A172 (cell line): ENCODE data around the gene PMAIP1. TPM values are rescaled to one million over a fixed set of nuclear protein-coding genes. Genes with fewer than 3 reads are reported as not detected.
"Not testable (repeated sequence)": the region's sequence is repeated elsewhere in the genome, so short reads cannot be mapped to it uniquely, and the experiment has no call there.

Source experiments
- DNase-seq: peaks from one replicate; pipeline ENCODE4 v3.0.0-alpha.2; 2015; ENCODE audit warnings: low spot score
- total RNA-seq: library from RNA; depleted of rRNA; stranded (reverse); fragments of >200 nt; shearing (Covaris generic); gene quantifications from 2 replicates; pipeline ENCODE4 v1.2.3, GENCODE V29; 2014; rRNA removed

Gene PMAIP1
- 14.7 and 23.2 TPM in 2 replicates for total RNA-seq

GRCh38 chr18:59899298-59900221 is at the start of gene PMAIP1:
TSS of gene PMAIP1 (plus strand) at chr18:59899996. CDS start at chr18:59900178, 182 bp downstream.
- peak; percentile 65 for DNase-seq

GRCh38 chr18:59851784-59852399 is 47.9 kb upstream of the PMAIP1 start:
- no peak for DNase-seq

- DNase-seq: no peak
These were observed 47.2 kb upstream of the PMAIP1 start for GRCh38 chr18:59852548-59852947.

GRCh38 chr18:59853380-59853779 is 46.4 kb upstream of the PMAIP1 start:
- no peak for DNase-seq

- not testable (repeated sequence) for DNase-seq
These were observed 45.8 kb upstream of the PMAIP1 start for GRCh38 chr18:59853988-59854387.

- DNase-seq: no peak
These were observed 38.8 kb upstream of the PMAIP1 start for GRCh38 chr18:59861009-59861408.

GRCh38 chr18:59861963-59862819 is 37.6 kb upstream of the PMAIP1 start:
- no peak for DNase-seq

- DNase-seq: no peak
These were observed 34.4 kb upstream of the PMAIP1 start for GRCh38 chr18:59865241-59865986.

GRCh38 chr18:59866551-59867269 is 33.1 kb upstream of the PMAIP1 start:
- DNase-seq: no peak

- DNase-seq: no peak
These were observed 32.3 kb upstream of the PMAIP1 start for GRCh38 chr18:59867337-59868104.

- DNase-seq: no peak
These were observed 29.1 kb upstream of the PMAIP1 start for GRCh38 chr18:59870623-59871130.

- no peak for DNase-seq
These were observed 28.0 kb upstream of the PMAIP1 start for GRCh38 chr18:59871711-59872362.

- DNase-seq: no peak
These were observed 26.2 kb upstream of the PMAIP1 start for GRCh38 chr18:59873641-59874040.

- DNase-seq: peak; percentile 78
These were observed 25.6 kb upstream of the PMAIP1 start for GRCh38 chr18:59874166-59874565.

- no peak for DNase-seq
These were observed 23.5 kb upstream of the PMAIP1 start for GRCh38 chr18:59876310-59876626.

GRCh38 chr18:59877361-59877760 is 22.4 kb upstream of the PMAIP1 start:
- DNase-seq: no peak

- no peak for DNase-seq
These were observed 21.2 kb upstream of the PMAIP1 start for GRCh38 chr18:59878644-59879043.

- DNase-seq: peak; percentile 50
These were observed 17.8 kb upstream of the PMAIP1 start for GRCh38 chr18:59881728-59882656.
